GM18951 (cell line): ENCODE measurements around the gene DNM1.

Source experiments
- POLR2A ChIP-seq: IDR thresholded peaks from 4 replicates; pipeline ENCODE4 v1.6.1; 2011; ENCODE audit warnings: mild to moderate bottlenecking; ENCODE audit not compliant: insufficient read length, insufficient read depth; ENCODE audit errors: extremely low read depth
- in situ Hi-C: fragments of 300-500 bp; cut with MboI; formaldehyde crosslinking; loops from one replicate; pipeline ENCODE4 v1.12.0; 2022; ENCODE audit warnings: low sequenced_read_pairs, mixed read lengths, inconsistent platforms; ENCODE audit not compliant: unreplicated experiment

Gene DNM1

GRCh38 chr9:128232528-128233428 is 29.6 kb downstream of the DNM1 start:
- in situ Hi-C loops, result no loop called here

GRCh38 chr9:128233817-128234406 is 30.7 kb downstream of the DNM1 start:
- in situ Hi-C loops, result no loop called here
- no peak for TF ChIP-seq POLR2A

More at GRCh38 chr9:128232528-128233428, 29.6 kb downstream of the DNM1 start:
- TF ChIP-seq POLR2A, result no peak

GRCh38 chr9:128242124-128242523 is 38.9 kb downstream of the DNM1 start:
- TF ChIP-seq POLR2A, result no peak
- in situ Hi-C loops, result no loop called here

GRCh38 chr9:128242828-128243214 is 39.6 kb downstream of the DNM1 start:
- in situ Hi-C loops, result no loop called here
- TF ChIP-seq POLR2A, result no peak

GRCh38 chr9:128243215-128244018 is 40.2 kb downstream of the DNM1 start:
- in situ Hi-C loops, result no loop called here
- TF ChIP-seq POLR2A, result no peak

- TF ChIP-seq POLR2A, result no peak
- in situ Hi-C loops, result no loop called here
Observed at GRCh38 chr9:128244091-128244836, 41.1 kb downstream of the DNM1 start.

GRCh38 chr9:128244837-128245231 is 41.7 kb downstream of the DNM1 start:
- no peak for TF ChIP-seq POLR2A
- in situ Hi-C loops, result no loop called here

- TF ChIP-seq POLR2A, result no peak
- in situ Hi-C loops, result no loop called here
Observed at GRCh38 chr9:128245421-128246151, 42.4 kb downstream of the DNM1 start.

- no peak for TF ChIP-seq POLR2A
- in situ Hi-C loops, result no loop called here
Observed at GRCh38 chr9:128246471-128246870, 43.3 kb downstream of the DNM1 start.

GRCh38 chr9:128247226-128247803 is 44.1 kb downstream of the DNM1 start:
- no peak for TF ChIP-seq POLR2A
- in situ Hi-C loops, result no loop called here

GRCh38 chr9:128249558-128249907 is 46.4 kb downstream of the DNM1 start:
- in situ Hi-C loops, result no loop called here
- no peak for TF ChIP-seq POLR2A
